Adrenal gland (tissue), 12 donors: ENCODE measurements around the gene FAM174C. TPM values are rescaled to one million over a fixed set of nuclear protein-coding genes. Genes with fewer than 3 reads are reported as not detected.

Experiments used
- DNase-seq, 7 donors: peaks; one replicate each; pipeline ENCODE4 v3.0.0-alpha.2; 2019 to 2020
- H3K27ac ChIP-seq, 5 donors: fragments of 200-600 bp; sonication (generic) in 4 of 5; 1 replicate in 3 of 5; 2 replicates in 2 of 5; pipeline versions ENCODE4 v1.5.1 to v1.8.0; 2016 to 2020; ENCODE audit warnings: mild to moderate bottlenecking in 1 of 5
- H3K27me3 ChIP-seq: fragments of 200-600 bp; 2 replicates; pipeline ENCODE4 v1.8.0; 2021
- H3K36me3 ChIP-seq, 2 donors: fragments of 200-600 bp; replicated peaks in 1 of 2; 1 replicate in 1 of 2; 2 replicates in 1 of 2; pipeline versions ENCODE4 v1.5.1 to v1.8.0; 2018 to 2022
- H3K4me1 ChIP-seq, 2 donors: fragments of 200-600 bp; replicated peaks in 1 of 2; 1 replicate in 1 of 2; 2 replicates in 1 of 2; pipeline versions ENCODE4 v1.5.1 to v1.8.0; 2018 to 2021
- H3K4me3 ChIP-seq, 4 donors: fragments of 200-600 bp; sonication (generic) in 3 of 4; one replicate each; pipeline ENCODE4 v1.5.1; 2016 to 2018
- H3K9me3 ChIP-seq, 3 donors: fragments of 200-600 bp; sonication (generic) in 1 of 3; replicated peaks in 1 of 3; 1 replicate in 2 of 3; 2 replicates in 1 of 3; pipeline versions ENCODE4 v1.5.1 to v1.8.0; 2016 to 2021
- POLR2A ChIP-seq, 2 donors: fragments of 450-650 bp; IDR thresholded peaks; one replicate each; pipeline ENCODE4 v1.6.1; 2017; ENCODE audit warnings: antibody characterized with exemption in 2 of 2, mild to moderate bottlenecking in 2 of 2, moderate library complexity in 1 of 2
- WGBS, 4 donors: extraction: QIAGEN DNeasy Blood & Tissue Kit in 2 of 4; methylation state at CpG; one replicate each; pipeline versions ENCODE4 v1.1.5 to v1.1.7; 2013 to 2017; 5-methylcytosine and 5-hydroxymethylcytosine counted together
- intact Hi-C, 2 donors: fragments of 100-400 bp; cut with DNase I; formaldehyde crosslinking; loops; one replicate each; pipeline versions ENCODE4 v1.14.1 to v1.15.0; 2022 to 2023
- polyA plus RNA-seq, 3 donors: library from polyadenylated mRNA; stranded (reverse); fragments of 200-250 nt in 2 of 3; fragments of 350-450 nt in 1 of 3; fragmentation: Illumina TruSeq in 1 of 3; extraction: RNeasy Lipid Tissue Mini Kit (QIAGEN cat#74804) in 1 of 3; gene quantifications; one replicate each; pipeline ENCODE4 v1.2.3, GENCODE V29; 2013 to 2014
- total RNA-seq, 9 donors: library from RNA; depleted of rRNA in 4 of 9; stranded (reverse); fragments of >200 nt in 4 of 9; fragments of 120-200 nt in 1 of 9; fragmentation: NEBNext Ultra II Directional in 1 of 9; extraction: Animal tissue kit (Norgen Biotek cat#: 25700) in 1 of 9; gene quantifications; one replicate each; pipeline versions ENCODE4 v1.1.0 to v1.2.4, GENCODE V29; 2013 to 2023
- TF ChIP-seq, protein P1 (sequence below), 6 experiments: fragments of 450-650 bp in 4 of 6; fragments of 200-600 bp in 2 of 6; sonication (generic) in 1 of 6; IDR thresholded peaks; 1 replicate in 5 of 6; 2 replicates in 1 of 6; pipeline versions ENCODE4 v1.5.1 to v1.8.0; 2016 to 2021; ENCODE audit warnings: antibody characterized with exemption in 6 of 6, mild to moderate bottlenecking in 2 of 6, moderate library complexity in 1 of 6
- donor health status: healthy with polysubstance abuse.
- donor health status: Bipolar disorder and iron deficiency.
- donor health status: DM: yes; HTN: yes; CAD: no.
- donor health status: DM: no; HTN: no; CAD: no.
- donor health status: DM: no; HTN: no; CAD: no.
- donor health status: DM: yes; HTN: yes; CAD: no.

Gene FAM174C
- total and polyA plus RNA-seq, 12 donors, result 3.8 to 279 (median 86.5) TPM

DNA sequence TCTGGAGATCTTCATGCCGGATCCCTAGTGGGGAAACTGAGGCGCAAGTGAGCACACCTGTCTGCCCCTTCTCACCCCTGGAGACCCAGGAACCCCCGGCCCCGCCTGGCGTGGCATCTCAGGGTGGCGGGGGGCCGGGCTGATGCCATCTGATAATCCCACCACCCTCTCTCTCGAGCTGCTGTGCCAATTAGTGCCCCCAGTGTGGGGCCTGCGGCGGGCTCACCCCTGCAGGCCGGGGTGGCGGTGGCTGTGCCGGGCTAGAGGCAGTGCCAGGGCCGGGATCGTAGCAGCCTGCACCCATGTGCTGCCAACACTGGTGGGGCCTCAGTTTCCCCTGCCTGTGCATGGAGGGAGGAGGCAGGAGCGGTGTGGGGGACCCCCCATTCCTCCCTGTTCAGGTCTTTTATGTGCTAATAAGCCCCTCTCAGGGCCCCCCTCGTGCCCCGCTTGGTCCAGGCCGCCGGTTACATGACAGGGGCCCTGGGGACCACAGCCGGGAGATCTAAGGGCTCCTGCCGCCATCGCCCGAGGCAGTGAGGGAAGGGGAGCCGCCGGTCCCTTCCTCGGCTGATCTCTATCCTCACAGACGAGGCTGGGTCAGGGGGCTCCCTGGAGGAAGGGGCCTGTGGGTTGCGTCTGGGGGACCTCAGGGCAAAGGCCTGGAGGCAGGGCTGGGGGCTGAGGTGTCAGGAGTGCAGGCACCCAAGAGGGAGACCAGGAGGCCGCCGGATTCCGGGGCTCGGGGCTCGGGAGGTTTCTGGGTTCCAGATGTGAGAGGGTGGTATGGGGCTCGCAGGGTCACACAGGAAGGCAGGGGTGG is 18.7 kb downstream of the FAM174C start:
- no peak for DNase-seq
- Histone ChIP-seq H3K36me3 (no peaks in the 10 kb centered on the region), H3K27me3 (peaks cover 33% of the 10 kb centered on the region), H3K4me3 (no peak overlapping the region), H3K9me3 (no peaks in the 10 kb centered on the region), H3K4me1 (peaks cover 0 to 3% of the 10 kb centered on the region in 2 donors), H3K27ac (no peak overlapping the region)
- intact Hi-C loops, result no loop called here
- WGBS, 4 donors, result 62 to 83% (median 79%) methylated on average over 7 to 35 of the region's 35 CpGs
- no peak for TF ChIP-seq POLR2A (IDR thresholded peaks at IDR 0.05)

DNA sequence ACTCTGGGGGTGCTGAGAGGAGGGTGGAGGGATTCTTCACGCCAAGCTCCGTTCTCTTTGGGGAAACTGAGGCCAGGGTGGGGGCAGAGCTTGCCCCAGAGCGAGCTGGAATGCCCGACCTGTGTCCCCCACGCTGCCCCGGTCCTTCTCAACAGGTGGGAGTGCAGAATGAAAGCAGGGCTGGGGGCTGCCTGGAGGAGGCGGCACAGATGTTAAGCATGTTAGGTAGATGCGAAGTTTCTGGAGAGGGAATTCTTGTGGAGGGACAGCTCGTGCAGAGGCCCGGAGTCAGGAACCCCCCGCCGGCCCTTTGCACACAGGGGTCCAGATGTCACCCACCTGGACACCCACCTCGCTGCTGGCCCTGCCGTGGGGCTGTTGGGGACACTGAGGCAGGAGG is 19.4 kb downstream of the FAM174C start:
- WGBS, 4 donors, result 69 to 81% (median 74%) methylated on average over 10 to 14 of the region's 14 CpGs
- peaks cover 33% of the 10 kb centered on the region for H3K27me3 ChIP-seq
- H3K27ac ChIP-seq, result no peak overlapping the region
- no peaks in the 10 kb centered on the region for H3K36me3 ChIP-seq
- DNase-seq, result no peak
- H3K4me1 ChIP-seq, result peaks cover 0 to 3% of the 10 kb centered on the region in 2 donors
- H3K4me3 ChIP-seq, result no peak overlapping the region
- intact Hi-C loops, result no loop called here
- TF ChIP-seq, protein P1, sequence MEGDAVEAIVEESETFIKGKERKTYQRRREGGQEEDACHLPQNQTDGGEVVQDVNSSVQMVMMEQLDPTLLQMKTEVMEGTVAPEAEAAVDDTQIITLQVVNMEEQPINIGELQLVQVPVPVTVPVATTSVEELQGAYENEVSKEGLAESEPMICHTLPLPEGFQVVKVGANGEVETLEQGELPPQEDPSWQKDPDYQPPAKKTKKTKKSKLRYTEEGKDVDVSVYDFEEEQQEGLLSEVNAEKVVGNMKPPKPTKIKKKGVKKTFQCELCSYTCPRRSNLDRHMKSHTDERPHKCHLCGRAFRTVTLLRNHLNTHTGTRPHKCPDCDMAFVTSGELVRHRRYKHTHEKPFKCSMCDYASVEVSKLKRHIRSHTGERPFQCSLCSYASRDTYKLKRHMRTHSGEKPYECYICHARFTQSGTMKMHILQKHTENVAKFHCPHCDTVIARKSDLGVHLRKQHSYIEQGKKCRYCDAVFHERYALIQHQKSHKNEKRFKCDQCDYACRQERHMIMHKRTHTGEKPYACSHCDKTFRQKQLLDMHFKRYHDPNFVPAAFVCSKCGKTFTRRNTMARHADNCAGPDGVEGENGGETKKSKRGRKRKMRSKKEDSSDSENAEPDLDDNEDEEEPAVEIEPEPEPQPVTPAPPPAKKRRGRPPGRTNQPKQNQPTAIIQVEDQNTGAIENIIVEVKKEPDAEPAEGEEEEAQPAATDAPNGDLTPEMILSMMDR (IDR thresholded peaks at IDR 0.05), result no peak
- TF ChIP-seq POLR2A (IDR thresholded peaks at IDR 0.05), result no peak
- H3K9me3 ChIP-seq, result no peaks in the 10 kb centered on the region

DNA sequence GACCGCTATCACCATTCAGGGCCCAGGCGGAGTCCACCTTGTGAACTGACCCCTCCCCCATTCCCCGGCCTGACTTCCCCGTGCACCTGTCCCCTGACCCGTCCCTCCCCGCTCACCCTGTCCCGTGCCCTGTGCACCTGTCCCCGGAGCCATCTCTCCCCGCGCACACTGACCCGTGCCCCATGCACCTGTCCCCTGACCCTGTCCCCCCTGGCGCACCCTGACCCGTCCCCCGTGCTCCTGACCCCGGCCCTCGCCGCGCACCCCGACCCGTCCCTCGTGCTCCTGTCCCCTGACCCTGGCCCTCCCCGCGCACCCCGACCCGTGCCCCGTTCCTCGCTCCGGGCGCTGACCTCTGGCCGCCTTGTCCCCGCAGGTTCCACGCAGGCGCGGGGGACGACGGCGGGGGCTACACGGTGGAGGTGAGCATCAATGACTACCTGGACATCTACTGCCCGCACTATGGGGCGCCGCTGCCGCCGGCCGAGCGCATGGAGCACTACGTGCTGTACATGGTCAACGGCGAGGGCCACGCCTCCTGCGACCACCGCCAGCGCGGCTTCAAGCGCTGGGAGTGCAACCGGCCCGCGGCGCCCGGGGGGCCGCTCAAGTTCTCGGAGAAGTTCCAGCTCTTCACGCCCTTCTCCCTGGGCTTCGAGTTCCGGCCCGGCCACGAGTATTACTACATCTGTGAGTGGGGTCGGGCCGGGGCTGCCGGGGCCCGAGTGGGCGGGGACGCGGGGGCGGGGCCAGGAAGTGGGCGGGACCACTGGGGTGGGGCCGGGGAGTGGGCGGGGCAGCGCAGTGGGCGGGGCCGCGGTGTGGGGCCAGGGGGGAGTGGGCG is 20.1 kb downstream of the FAM174C start:
- no peaks in the 10 kb centered on the region for H3K9me3 ChIP-seq
- H3K4me1 ChIP-seq, result peaks cover 0 to 3% of the 10 kb centered on the region in 2 donors
- intact Hi-C loops, result no loop called here
- no peak overlapping the region for H3K27ac ChIP-seq
- H3K27me3 ChIP-seq, result peaks cover 33% of the 10 kb centered on the region
- no peak overlapping the region for H3K4me3 ChIP-seq
- WGBS, 4 donors, result 8 to 31% (median 14%) methylated on average over 14 to 81 of the region's 82 CpGs
- DNase-seq, result no peak
- no peaks in the 10 kb centered on the region for H3K36me3 ChIP-seq
- TF ChIP-seq POLR2A (IDR thresholded peaks at IDR 0.05), result no peak
- TF ChIP-seq, protein P1 (IDR thresholded peaks at IDR 0.05), result no peak

DNA sequence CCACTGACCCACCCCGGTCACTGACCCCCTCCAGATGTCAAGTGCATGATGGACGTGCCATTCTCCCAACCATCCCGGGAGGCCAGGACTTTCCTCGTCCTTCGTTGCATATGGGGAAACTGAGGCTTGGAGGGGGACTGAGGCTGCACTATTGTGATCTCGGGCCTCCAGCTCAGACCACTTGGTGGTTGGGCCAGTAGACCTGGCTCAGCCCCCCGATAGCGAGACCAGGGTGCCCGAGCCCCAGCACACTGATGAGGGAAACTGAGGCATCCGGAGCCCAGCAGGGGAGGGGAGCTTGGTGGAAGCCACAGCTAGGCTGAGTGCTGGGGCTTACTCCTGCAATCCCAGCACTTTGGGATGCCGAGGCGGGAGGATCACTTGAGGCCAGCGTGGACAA is 20.7 kb downstream of the FAM174C start:
- Histone ChIP-seq H3K27me3 (peaks cover 29% of the 10 kb centered on the region), H3K4me3 (no peak overlapping the region), H3K27ac (no peak overlapping the region), H3K4me1 (peaks cover 0 to 3% of the 10 kb centered on the region in 2 donors), H3K9me3 (no peaks in the 10 kb centered on the region), H3K36me3 (no peaks in the 10 kb centered on the region)
- 58 to 80% (median 72%) methylated on average over 5 to 13 of the region's 13 CpGs for WGBS, 4 donors
- no peak for TF ChIP-seq POLR2A (IDR thresholded peaks at IDR 0.05)
- TF ChIP-seq, protein P1 (IDR thresholded peaks at IDR 0.05), result no peak
- intact Hi-C loops, result no loop called here
- DNase-seq, result no peak
